GM18526 (cell line): ENCODE results near the gene UFC1.
A peak's percentile ranks its signal among the peaks of the same experiment; 100 is the strongest.

ENCODE experiments used
- POLR2A ChIP-seq: IDR thresholded peaks from 3 replicates; pipeline ENCODE4 v1.6.1; 2011; ENCODE audit not compliant: insufficient read length; ENCODE audit errors: extremely low read depth

UFC1 gene

GRCh38 chr1:161176468-161177111 lies 22.8 kb downstream of the UFC1 start:
- no peak for TF ChIP-seq POLR2A

DNA sequence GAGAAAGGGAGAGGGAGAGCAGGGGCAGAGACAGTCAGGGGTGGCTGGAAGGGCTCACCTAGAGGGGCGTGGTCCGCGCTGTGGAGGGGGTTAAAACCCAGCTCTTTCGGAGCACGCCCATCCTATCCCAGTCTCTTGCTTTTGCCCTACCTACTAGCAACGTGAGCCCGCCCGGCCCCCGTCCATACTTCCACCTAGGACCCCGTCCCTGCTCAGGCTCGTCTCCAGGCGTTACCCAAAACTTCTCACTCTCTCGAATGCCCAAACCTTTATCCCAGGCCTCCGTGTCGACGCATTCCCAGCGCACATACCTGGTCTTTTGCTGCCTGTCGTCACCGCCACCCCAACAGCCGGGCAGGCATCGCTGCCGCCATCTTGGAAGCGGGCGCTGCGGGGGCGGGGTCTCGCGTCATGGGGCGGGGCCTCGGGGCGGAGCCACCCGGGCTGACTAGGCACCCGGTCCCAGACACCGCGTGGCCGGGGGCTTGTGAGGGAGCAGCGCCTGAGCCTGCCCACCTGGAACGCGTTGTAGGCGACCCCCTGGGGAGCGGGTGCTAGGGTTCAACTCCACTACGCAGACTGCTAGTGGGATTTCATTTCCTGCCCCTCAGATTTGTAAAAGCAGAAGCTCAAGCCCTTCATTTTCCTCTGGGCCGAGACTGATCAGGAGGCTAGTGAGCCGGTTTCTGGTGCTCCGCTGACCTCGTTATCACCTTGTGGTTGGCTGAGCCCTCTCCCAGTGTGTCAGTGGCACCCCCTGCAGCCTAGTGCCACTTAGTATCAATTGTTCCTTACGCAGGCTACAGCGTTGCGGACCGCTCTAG lies 23.5 kb downstream of the UFC1 start, which contains the start of gene B4GALT3:
B4GALT3 (minus strand) TSS at position 396 of the 824 bp plus-strand sequence. CDS start 1,447 bp downstream, outside the sequence.
- peak; percentile 93 for TF ChIP-seq POLR2A

DNA sequence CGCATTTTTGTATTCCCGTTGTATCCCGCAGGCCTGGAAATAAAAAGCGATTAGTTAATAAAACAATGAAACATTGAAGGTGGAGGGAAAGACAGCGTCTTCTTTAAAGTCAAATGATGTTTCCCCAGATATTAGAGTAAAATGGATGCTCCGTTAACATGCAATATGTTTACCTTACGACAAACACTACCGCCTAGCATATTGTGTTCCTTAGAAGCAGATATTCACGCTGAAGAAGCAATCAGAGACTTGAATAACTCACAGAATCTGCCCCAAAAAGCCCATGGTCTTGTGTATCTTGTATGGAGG lies 24.1 kb downstream of the UFC1 start:
- TF ChIP-seq POLR2A = no peak

DNA sequence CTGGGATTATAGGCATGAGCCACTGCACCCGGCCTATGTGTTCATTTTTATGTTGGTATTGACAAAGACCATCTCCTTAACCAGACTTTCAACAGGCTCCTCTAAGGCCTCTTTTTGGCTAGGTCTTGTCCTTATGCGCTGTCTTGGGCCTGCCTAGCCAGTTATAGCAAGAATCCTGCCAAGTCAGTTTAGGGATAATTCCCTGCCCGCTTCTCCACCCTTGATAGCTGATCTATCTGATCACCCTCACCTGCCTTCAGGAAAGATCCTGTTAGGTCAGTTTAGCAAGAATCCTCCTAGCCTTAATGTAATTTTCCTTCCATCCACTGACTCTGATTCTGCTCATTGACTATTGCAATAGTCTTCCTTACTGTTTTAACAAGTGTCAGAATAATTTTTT lies 25.9 kb downstream of the UFC1 start:
- TF ChIP-seq POLR2A = no peak

- no peak for TF ChIP-seq POLR2A
Measured at GRCh38 chr1:161180639-161181038, 26.9 kb downstream of the UFC1 start.

DNA sequence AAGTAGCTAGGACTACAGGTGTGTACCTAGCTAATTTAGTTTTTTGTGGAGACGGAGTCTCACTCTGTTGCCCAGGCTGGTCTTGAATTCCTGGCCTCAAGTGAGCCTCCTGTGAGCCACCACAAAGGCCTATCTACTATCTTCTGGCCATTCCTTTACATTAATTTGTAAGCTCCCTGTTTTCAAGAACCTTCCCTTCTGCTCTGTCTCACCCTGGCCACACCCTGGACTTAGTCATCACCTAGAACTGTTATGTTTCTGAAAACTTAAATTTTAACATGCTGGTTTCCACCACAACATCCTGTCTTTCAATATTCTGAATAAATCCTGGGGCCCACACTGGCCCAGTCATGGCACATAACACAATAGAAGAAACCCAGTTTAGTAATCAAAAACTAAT lies 28.4 kb downstream of the UFC1 start:
- no peak for TF ChIP-seq POLR2A

DNA sequence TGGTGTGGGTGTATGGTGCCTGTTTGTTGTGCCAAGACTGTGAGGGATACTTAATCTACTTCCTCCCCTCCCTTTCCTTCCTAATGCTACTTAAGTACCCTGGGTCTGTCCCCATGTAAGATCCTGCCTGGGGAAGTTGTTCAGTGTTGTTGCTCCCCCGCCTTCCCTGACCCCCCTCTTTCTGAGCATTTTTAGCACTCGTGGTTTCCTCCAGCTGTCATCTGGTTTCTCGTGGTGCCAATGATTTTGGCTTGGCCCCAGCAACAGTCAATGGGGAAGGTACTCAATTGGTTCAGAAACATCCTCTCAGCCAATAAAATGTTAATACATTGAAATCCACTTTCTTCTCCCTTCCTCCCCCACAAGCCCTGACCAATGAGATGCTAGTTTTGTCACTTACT lies 31.5 kb downstream of the UFC1 start:
- no peak for TF ChIP-seq POLR2A

DNA sequence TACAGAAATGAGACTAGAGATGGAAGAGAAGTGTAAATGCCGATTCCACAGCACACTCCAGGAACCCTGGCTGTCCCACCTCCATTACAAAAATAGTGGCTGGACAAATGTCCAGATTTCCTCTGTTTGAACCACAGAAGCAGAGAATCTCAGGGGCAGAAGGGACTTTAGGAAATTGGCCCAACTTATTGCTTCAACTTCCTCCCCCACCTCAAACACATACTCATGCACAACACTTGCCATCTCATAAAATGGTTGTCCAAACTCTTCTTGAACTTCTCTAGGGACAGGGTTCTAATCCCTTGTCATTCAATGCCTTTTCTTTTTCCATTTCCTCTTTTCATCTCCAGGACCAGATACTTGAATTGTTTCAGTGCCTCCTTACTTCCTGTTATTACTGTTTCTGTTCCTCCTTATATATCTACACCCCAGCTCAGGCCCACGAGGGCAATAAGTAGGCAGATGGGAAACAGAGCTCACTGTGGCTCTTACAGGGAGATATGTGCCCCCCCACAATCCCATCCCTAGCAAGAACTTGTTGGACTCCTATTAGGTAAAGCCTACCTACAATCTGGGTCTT lies 32.0 kb downstream of the UFC1 start:
- peak; percentile 9 for TF ChIP-seq POLR2A

DNA sequence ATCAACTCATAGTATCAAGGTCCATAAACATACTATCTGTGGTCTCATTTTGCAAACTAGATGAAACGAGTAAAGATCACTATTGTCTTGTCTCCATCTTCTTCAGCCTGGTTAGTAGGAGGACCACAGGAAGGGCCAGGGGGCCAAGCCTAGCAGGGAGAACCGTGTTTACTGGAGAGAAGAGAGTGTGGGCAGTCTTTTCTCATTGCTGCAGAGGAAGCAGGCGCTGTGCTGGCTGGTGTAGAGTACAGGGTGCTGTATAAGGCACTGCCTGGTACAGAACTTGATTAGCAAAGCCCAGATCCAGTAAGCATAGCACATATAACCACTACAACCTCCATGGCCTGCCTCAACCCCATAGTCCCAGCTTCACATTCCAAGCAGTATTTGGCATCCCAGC lies 33.5 kb downstream of the UFC1 start:
- TF ChIP-seq POLR2A = no peak

DNA sequence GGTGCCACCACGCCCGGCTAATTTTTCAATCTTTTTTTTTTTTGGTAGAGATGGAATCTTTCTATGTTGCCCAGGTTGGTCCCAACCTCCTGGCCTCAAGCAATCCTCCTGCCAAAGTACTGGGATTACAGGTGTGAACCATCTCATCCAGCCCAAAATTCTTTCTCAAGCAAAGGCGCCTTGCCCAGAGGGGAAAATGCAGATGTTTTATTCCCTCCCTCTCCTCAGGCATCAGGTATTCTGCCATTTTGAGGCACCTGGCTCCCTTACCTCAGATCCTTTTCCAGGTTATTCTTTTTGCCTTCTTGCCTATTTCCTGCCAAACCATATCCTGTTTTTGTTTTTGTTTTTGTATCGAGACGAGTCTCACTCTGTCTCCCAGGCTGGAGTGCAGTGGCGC lies 34.6 kb downstream of the UFC1 start:
- no peak for TF ChIP-seq POLR2A

DNA sequence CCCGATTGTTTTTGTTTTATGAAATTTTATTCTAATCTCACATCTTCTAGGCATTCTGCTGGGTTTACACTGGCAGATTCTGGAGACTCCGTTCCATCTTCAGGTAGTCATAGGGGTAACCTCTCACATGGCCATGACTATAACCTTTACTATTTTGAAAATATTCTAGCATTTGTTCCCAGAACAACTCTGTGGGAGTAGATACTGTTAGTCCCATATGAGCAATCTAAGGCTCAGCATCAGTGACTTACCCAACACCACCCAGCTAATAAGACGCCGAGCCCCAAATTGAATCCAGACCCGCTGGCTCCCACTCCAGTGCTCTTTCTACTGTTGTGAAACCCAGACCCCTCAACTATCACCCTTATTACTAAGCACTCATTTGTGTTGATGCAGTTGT lies 35.3 kb downstream of the UFC1 start:
- no peak for TF ChIP-seq POLR2A

- no peak for TF ChIP-seq POLR2A
Measured at GRCh38 chr1:161190962-161191521, 37.3 kb downstream of the UFC1 start.

- no peak for TF ChIP-seq POLR2A
Measured at GRCh38 chr1:161191971-161192370, 38.2 kb downstream of the UFC1 start.

- no peak for TF ChIP-seq POLR2A
Measured at GRCh38 chr1:161192476-161193465, 39.0 kb downstream of the UFC1 start.
